GM19025 (cell line): Measurements from ENCODE around the gene SUFU.

Experiments
- ATAC-seq: cut with Tn5 transposase; IDR thresholded peaks from one replicate; pipeline ENCODE4 v1.9.1; 2021; ENCODE audit warnings: mild to moderate bottlenecking, low read depth, moderate library complexity; ENCODE audit not compliant: unreplicated experiment

Gene SUFU

GRCh38 chr10:102613286-102613685, 109.5 kb downstream of the SUFU start:
- no peak for ATAC-seq

GRCh38 chr10:102613785-102614184, 110.0 kb downstream of the SUFU start:
- no peak for ATAC-seq

GRCh38 chr10:102614888-102615287, 111.1 kb downstream of the SUFU start:
- ATAC-seq = no peak

GRCh38 chr10:102615361-102615760, 111.6 kb downstream of the SUFU start:
- no peak for ATAC-seq

GRCh38 chr10:102616066-102616770, 112.4 kb downstream of the SUFU start:
- no peak for ATAC-seq

GRCh38 chr10:102617041-102617440, 113.3 kb downstream of the SUFU start:
- no peak for ATAC-seq

- no peak for ATAC-seq
These were observed 114.0 kb downstream of the SUFU start for GRCh38 chr10:102617816-102618215.

GRCh38 chr10:102619281-102619981, 115.7 kb downstream of the SUFU start:
- no peak for ATAC-seq

- ATAC-seq = no peak
These were observed 116.4 kb downstream of the SUFU start for GRCh38 chr10:102620138-102620590.

- ATAC-seq = no peak
These were observed 117.0 kb downstream of the SUFU start for GRCh38 chr10:102620591-102621442.

- ATAC-seq = no peak
These were observed 117.9 kb downstream of the SUFU start for GRCh38 chr10:102621443-102622325.

GRCh38 chr10:102624094-102624493, 120.3 kb downstream of the SUFU start:
- no peak for ATAC-seq

- ATAC-seq = no peak
These were observed 121.2 kb downstream of the SUFU start for GRCh38 chr10:102624751-102625645.

- no peak for ATAC-seq
These were observed 122.4 kb downstream of the SUFU start for GRCh38 chr10:102626026-102626685.

GRCh38 chr10:102627291-102627735, 123.5 kb downstream of the SUFU start:
- ATAC-seq = no peak

GRCh38 chr10:102627736-102628293, 124.0 kb downstream of the SUFU start:
- no peak for ATAC-seq

- no peak for ATAC-seq
These were observed 124.7 kb downstream of the SUFU start for GRCh38 chr10:102628451-102628911.
